ENCODE results near the gene SCG3.
"Not testable (repeated sequence)": the region's sequence is repeated elsewhere in the genome, so short reads cannot be mapped to it uniquely, and the experiment has no call there.

Gene SCG3

DNA sequence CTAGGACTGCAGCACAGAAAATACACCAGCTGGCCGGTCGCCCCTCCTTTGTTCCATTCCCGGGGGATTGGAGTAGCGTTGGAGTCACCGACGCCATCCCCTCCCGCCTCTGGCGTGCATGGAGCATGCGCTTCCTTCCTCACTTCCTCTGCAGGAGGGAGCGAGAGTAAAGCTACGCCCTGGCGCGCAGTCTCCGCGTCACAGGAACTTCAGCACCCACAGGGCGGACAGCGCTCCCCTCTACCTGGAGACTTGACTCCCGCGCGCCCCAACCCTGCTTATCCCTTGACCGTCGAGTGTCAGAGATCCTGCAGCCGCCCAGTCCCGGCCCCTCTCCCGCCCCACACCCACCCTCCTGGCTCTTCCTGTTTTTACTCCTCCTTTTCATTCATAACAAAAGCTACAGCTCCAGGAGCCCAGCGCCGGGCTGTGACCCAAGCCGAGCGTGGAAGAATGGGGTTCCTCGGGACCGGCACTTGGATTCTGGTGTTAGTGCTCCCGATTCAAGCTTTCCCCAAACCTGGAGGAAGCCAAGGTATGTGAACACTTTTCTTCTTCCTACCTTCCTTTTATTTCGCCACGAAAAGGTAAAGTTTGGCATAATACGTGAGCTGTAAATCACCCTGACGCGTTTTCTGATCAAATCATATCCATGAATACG, at the start of gene SCG3:
Gene SCG3, plus strand, starts transcription at position 201 of the 661 bp plus-strand sequence. Its CDS starts 253 bp downstream, at position 454.
- no peak within 1 kb of the TSS for H3K4me3 ChIP-seq (ENCODE audit: low read depth, low read length)
- no peaks in the 10 kb centered on the region for H3K79me2 ChIP-seq (ENCODE audit: control insufficient read depth, insufficient read depth, low read length, unreplicated experiment)
- no peaks in the 10 kb centered on the region for H3K36me3 ChIP-seq (ENCODE audit: insufficient read depth, low read length)
- H3K27ac ChIP-seq (ENCODE audit: low read depth, low read length) = no peak within 1 kb of the TSS
- H3K4me1 ChIP-seq (ENCODE audit: control insufficient read depth, insufficient read depth, low read length, unreplicated experiment) = no peaks in the 10 kb centered on the region
- H2AFZ ChIP-seq (ENCODE audit: low read length, unreplicated experiment) = no peak within 1 kb of the TSS
- peaks cover 81% of the 10 kb centered on the region for H3K27me3 ChIP-seq (ENCODE audit: insufficient read depth, low read length)

DNA sequence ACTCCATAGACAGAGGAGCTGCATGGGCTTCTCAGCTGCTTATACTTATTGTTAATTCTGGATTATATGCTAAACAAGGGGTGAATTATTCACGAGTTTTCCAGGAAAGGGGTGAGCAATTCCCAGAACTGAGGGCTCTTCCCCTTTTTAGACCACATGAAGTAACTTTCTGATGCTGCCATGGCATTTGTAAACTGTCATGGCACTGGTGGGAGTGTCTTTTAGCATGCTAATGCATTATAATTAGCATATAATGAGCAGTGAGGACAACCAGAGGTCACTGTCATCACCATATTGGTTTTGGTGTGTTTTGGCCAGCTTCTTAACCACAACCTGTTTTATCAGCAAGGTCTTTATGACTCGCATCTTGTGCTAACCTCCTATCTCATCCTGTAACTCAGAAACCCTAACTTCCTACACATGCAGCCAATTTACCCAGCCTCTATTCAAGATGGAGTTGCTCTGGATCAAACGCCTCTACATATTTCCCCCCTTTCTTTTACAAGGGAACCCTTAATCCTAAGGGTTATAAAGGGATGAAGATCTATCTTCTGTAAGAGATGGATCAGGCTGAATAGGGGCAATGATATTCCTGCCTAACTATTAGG, 46.6 kb upstream of the SCG3 start:
- H3K79me2 ChIP-seq (ENCODE audit: control insufficient read depth, insufficient read depth, low read length, unreplicated experiment) = no peaks in the 10 kb centered on the region
- no peak overlapping the region for H3K27ac ChIP-seq (ENCODE audit: low read depth, low read length)
- no peaks in the 10 kb centered on the region for H3K36me3 ChIP-seq (ENCODE audit: insufficient read depth, low read length)
- H3K4me3 ChIP-seq (ENCODE audit: low read depth, low read length) = no peak overlapping the region
- no peaks in the 10 kb centered on the region for H3K4me1 ChIP-seq (ENCODE audit: control insufficient read depth, insufficient read depth, low read length, unreplicated experiment)
- H2AFZ ChIP-seq (ENCODE audit: low read length, unreplicated experiment) = no peak overlapping the region
- H3K27me3 ChIP-seq (ENCODE audit: insufficient read depth, low read length) = no peaks in the 10 kb centered on the region

DNA sequence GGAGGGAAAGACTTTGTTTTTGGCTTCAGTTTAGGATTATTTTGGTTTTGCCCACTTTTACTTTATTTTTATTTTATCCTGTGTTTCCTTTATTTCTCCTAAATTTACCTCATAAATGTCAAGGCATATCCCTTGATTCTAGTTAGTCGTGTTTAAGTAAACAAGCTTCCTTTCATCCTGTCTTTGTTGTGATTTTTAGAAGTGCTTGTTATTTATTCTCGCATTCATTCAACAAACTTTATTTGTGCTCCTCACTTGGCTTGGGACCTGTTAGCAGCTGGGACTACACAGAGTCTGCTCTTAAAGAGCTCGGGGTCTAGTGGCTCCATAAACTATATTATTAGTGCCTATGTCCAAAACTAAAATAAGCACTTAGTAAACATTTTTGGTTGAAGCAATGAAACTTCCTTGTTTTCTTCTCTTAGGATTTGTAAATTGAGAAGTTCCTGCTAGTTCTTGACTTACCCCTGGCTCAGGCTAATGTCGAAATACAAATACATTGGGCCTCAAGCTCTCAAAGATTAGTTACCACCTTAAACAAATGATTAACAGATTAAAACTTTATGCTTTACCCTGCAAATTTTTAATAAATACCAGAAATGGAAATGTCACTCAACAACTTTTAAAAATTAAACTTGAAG, 39.7 kb upstream of the SCG3 start:
- Histone ChIP-seq H3K4me3 (ENCODE audit: low read depth, low read length) (no peak overlapping the region), H2AFZ (ENCODE audit: low read length, unreplicated experiment) (no peak overlapping the region), H3K36me3 (ENCODE audit: insufficient read depth, low read length) (no peaks in the 10 kb centered on the region), H3K4me1 (ENCODE audit: control insufficient read depth, insufficient read depth, low read length, unreplicated experiment) (no peaks in the 10 kb centered on the region), H3K27me3 (ENCODE audit: insufficient read depth, low read length) (no peaks in the 10 kb centered on the region), H3K79me2 (ENCODE audit: control insufficient read depth, insufficient read depth, low read length, unreplicated experiment) (no peaks in the 10 kb centered on the region), H3K27ac (ENCODE audit: low read depth, low read length) (no peak overlapping the region)

DNA sequence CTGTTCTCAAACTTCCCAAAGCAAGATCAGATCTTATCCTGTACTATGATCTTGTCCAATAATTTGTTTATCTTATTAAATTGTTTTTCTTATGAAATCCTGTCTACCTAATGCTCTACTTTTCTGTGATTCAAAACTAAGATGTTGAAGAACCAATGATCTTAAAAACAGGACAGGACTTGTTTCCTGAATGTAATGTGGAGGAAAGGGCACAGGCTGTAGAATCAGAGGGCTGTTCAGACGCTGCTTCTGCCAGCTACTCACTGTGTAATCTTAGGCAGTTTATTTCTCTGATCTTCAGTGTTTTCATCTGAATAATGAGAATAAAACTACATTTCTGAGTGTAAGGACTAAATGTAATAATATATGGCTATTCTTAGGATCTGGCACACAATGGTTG, 38.6 kb upstream of the SCG3 start:
- no peaks in the 10 kb centered on the region for H3K27me3 ChIP-seq (ENCODE audit: insufficient read depth, low read length)
- H3K79me2 ChIP-seq (ENCODE audit: control insufficient read depth, insufficient read depth, low read length, unreplicated experiment) = no peaks in the 10 kb centered on the region
- H2AFZ ChIP-seq (ENCODE audit: low read length, unreplicated experiment) = no peak overlapping the region
- H3K4me3 ChIP-seq (ENCODE audit: low read depth, low read length) = no peak overlapping the region
- no peaks in the 10 kb centered on the region for H3K36me3 ChIP-seq (ENCODE audit: insufficient read depth, low read length)
- no peak overlapping the region for H3K27ac ChIP-seq (ENCODE audit: low read depth, low read length)
- H3K4me1 ChIP-seq (ENCODE audit: control insufficient read depth, insufficient read depth, low read length, unreplicated experiment) = peaks cover 7% of the 10 kb centered on the region

DNA sequence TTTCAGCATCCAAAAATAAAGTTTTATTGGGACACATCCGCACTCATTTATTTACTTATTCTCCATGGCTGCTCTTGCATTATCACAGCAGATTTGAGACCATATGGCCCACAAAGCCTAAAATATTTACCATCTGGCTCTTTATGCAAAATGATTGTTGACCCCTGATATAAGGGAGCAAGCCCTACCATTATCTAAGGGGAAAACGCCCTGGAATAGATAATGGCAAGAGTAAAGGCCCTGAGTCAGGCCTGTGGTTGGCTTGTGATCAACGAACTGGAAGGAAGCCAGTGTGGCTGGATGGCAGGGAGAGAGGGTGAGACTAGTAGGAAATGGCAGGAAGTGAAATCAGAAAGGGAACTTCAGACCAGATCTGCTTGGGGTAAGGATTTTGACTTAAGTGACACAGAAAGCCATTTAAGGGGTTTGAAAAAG, 34.2 kb upstream of the SCG3 start:
- Histone ChIP-seq H2AFZ (ENCODE audit: low read length, unreplicated experiment) (peak overlapping the region; percentile 30), H3K36me3 (ENCODE audit: insufficient read depth, low read length) (no peaks in the 10 kb centered on the region), H3K27me3 (ENCODE audit: insufficient read depth, low read length) (no peaks in the 10 kb centered on the region), H3K4me1 (ENCODE audit: control insufficient read depth, insufficient read depth, low read length, unreplicated experiment) (peaks cover 7% of the 10 kb centered on the region), H3K79me2 (ENCODE audit: control insufficient read depth, insufficient read depth, low read length, unreplicated experiment) (no peaks in the 10 kb centered on the region), H3K27ac (ENCODE audit: low read depth, low read length) (no peak overlapping the region), H3K4me3 (ENCODE audit: low read depth, low read length) (no peak overlapping the region)

DNA sequence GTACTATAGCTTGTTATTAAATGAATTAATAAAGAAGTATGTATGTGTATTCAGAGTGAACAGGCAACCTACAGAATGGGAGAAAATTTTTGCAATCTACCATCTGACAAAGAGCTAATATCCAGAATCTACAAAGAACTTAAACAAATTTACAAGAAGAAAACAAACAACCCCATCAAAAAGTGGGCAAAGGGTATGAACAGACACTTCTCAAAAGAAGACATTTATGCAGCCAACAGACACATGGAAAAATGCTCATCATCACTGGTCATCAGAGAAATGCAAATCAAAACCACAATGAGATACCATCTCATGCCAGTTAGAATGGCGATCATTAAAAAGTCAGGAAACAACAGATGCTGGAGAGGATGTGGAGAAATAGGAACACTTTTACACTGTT, 33.2 kb upstream of the SCG3 start:
- H3K4me1 ChIP-seq (ENCODE audit: control insufficient read depth, insufficient read depth, low read length, unreplicated experiment); H3K27me3 ChIP-seq (ENCODE audit: insufficient read depth, low read length); H2AFZ ChIP-seq (ENCODE audit: low read length, unreplicated experiment); H3K79me2 ChIP-seq (ENCODE audit: control insufficient read depth, insufficient read depth, low read length, unreplicated experiment); H3K27ac ChIP-seq (ENCODE audit: low read depth, low read length); H3K36me3 ChIP-seq (ENCODE audit: insufficient read depth, low read length); H3K4me3 ChIP-seq (ENCODE audit: low read depth, low read length): not testable (repeated sequence)

DNA sequence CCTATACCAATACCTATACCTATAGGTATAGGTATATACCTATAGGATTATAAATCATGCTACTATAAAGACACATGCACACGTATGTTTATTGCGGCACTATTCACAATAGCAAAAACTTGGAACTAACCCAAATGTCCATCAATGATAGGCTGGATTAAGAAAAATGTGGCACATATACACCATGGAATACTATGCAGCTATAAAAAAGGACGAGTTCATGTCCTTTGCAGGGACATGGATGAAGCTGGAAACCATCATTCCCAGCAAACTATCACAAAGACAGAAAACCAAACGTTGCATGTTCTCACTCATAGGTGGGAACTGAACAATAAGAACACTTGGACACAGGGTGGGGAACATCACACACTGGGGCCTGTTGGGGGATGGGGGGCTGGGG, 32.7 kb upstream of the SCG3 start:
- H3K27ac ChIP-seq (ENCODE audit: low read depth, low read length); H3K27me3 ChIP-seq (ENCODE audit: insufficient read depth, low read length); H2AFZ ChIP-seq (ENCODE audit: low read length, unreplicated experiment); H3K79me2 ChIP-seq (ENCODE audit: control insufficient read depth, insufficient read depth, low read length, unreplicated experiment); H3K36me3 ChIP-seq (ENCODE audit: insufficient read depth, low read length); H3K4me3 ChIP-seq (ENCODE audit: low read depth, low read length); H3K4me1 ChIP-seq (ENCODE audit: control insufficient read depth, insufficient read depth, low read length, unreplicated experiment): not testable (repeated sequence)

DNA sequence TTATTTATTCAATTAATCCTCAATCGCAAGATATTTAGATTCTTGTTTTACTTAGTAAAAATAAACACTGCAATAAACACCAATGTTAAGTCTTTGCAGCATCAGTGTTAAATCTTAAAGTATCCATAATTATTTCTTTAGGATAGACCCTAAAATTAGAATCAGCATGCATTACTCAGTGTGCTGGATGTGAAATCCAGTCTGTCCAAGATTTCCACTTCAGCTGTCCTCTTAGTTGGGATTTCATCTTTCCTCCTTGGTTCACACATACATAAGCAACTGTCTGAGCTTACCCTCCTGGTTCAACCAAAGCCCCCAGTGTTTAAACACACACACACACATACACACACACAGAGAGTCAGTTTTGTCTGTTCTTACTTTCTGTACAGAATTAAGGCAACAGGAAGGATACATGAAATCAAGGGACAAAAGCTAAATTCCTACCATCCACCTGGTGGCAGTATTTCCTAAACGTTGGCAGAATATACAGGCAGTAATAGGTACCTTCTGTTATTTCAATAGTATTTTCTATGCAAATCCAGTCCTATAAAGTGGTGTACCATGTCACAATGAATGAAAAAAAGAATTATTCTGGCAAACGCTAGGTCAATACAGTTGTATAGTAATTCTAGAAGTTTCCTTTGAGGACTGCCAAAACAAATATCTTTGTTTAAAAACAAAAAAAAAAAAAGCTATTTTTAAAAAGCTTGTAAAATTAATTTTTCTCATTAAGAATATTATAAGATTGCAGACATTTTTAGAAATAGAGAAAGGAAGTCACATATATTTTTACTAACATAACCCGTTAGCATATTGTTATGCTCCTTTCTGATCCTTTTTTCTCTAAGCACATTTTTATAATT, 31.4 kb upstream of the SCG3 start:
- no peaks in the 10 kb centered on the region for H3K27me3 ChIP-seq (ENCODE audit: insufficient read depth, low read length)
- H3K36me3 ChIP-seq (ENCODE audit: insufficient read depth, low read length) = no peaks in the 10 kb centered on the region
- H3K79me2 ChIP-seq (ENCODE audit: control insufficient read depth, insufficient read depth, low read length, unreplicated experiment) = no peaks in the 10 kb centered on the region
- H3K4me3 ChIP-seq (ENCODE audit: low read depth, low read length) = no peak overlapping the region
- H3K4me1 ChIP-seq (ENCODE audit: control insufficient read depth, insufficient read depth, low read length, unreplicated experiment) = peaks cover 7% of the 10 kb centered on the region
- no peak overlapping the region for H2AFZ ChIP-seq (ENCODE audit: low read length, unreplicated experiment)
- no peak overlapping the region for H3K27ac ChIP-seq (ENCODE audit: low read depth, low read length)

DNA sequence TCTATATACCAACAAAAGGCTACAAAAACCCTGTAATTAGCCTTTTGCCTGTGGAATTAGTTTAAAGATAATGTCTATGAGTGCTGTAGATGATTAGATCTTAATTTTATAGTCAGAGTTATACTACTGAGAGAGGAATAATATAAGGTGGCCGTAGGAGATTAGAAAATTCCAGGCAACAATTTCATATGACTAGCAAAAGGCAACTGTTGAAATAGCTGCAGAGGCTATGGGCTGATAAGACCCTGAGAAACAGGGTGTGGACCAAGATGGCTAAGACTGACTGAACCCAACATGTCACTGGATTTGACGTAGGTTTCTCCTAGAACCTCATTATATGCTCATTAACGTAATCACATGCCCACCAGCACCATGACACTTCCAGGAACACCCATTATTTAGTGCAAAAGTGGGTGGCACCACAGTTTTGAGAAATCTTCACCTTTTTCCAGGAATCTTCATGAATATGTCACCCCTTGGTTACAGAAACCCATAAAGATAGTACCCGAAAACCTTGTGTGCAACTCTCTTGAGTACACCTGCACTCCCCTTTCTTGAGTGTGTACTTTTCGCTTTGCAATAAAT, 29.1 kb upstream of the SCG3 start:
- no peak overlapping the region for H2AFZ ChIP-seq (ENCODE audit: low read length, unreplicated experiment)
- peaks cover 5% of the 10 kb centered on the region for H3K4me1 ChIP-seq (ENCODE audit: control insufficient read depth, insufficient read depth, low read length, unreplicated experiment)
- no peaks in the 10 kb centered on the region for H3K79me2 ChIP-seq (ENCODE audit: control insufficient read depth, insufficient read depth, low read length, unreplicated experiment)
- H3K36me3 ChIP-seq (ENCODE audit: insufficient read depth, low read length) = no peaks in the 10 kb centered on the region
- no peaks in the 10 kb centered on the region for H3K27me3 ChIP-seq (ENCODE audit: insufficient read depth, low read length)
- H3K27ac ChIP-seq (ENCODE audit: low read depth, low read length) = no peak overlapping the region
- H3K4me3 ChIP-seq (ENCODE audit: low read depth, low read length) = no peak overlapping the region

DNA sequence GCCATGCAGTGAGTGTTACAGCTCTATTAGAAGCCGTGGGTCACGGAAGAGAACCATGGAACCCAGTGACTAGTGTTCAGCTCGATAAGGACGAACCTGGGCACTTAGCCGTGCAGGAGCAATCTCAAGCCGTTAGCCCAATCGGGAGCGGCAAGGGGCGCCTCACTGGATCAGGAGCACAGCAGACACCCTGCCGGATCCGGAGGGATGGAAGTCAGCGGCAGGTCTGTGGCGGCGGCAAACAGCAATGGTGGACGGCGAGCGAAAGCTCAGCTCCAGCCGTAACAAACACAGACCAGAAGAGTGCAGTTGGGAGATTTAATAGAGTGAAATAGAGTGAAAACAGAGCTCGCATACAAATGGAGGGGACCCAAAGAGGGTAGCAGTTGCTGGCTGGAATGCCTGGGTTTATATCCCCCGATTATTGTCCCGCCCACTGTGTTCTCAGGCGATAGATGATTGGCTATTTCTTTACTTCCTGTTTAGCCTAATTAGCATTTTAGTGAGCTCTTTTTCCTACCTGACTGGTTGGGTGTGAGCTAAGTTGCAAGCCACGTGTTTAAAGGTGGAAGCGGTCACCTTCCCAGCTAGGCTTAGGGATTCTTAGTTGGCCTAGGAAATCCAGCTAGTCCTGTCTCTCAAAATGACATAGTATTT, 25.8 kb upstream of the SCG3 start:
- H3K79me2 ChIP-seq (ENCODE audit: control insufficient read depth, insufficient read depth, low read length, unreplicated experiment); H3K27me3 ChIP-seq (ENCODE audit: insufficient read depth, low read length); H3K4me1 ChIP-seq (ENCODE audit: control insufficient read depth, insufficient read depth, low read length, unreplicated experiment); H3K36me3 ChIP-seq (ENCODE audit: insufficient read depth, low read length); H3K27ac ChIP-seq (ENCODE audit: low read depth, low read length); H2AFZ ChIP-seq (ENCODE audit: low read length, unreplicated experiment); H3K4me3 ChIP-seq (ENCODE audit: low read depth, low read length): not testable (repeated sequence)

Measured in ACC112 (cell line).